ENCODE measurements around the gene ANKS1A.

DNA sequence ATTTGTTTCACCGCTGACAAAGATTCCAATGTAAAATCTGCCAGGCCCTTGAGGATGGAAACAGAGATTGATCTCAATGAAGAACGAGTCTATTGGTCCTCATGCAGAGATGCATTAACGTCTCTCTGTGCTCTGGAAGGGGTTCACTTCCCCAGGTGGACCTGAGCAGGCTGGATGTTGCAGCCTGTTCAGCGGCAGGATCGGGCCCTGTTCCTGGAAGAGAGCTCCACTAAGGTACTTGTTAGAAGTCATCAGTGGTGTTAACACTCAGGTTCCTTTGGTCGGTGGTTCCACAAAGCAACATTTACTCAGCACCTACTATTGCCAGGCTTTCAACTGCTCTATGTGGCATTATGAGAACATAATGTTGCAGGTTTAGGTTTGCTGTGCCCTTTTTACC is 144.6 kb downstream of the ANKS1A start:
- TF ChIP-seq CTCF (IDR thresholded peaks at IDR 0.05): no peak
- TF ChIP-seq POLR2A (IDR thresholded peaks at IDR 0.05): no peak
